ENCODE measurements around the gene SOX5.
"Not testable (repeated sequence)": the region's sequence is repeated elsewhere in the genome, so short reads cannot be mapped to it uniquely, and the experiment has no call there.

SOX5 gene

GRCh38 chr12:23534196-23534595 is 415.3 kb downstream of the SOX5 start:
- H3K4me3 ChIP-seq (ENCODE audit: low read depth, low read length) = no peak overlapping the region
- no peak for TF ChIP-seq CTCF (IDR thresholded peaks at IDR 0.05; ENCODE audit: low read depth, low read length)

GRCh38 chr12:23533699-23534098 is 415.8 kb downstream of the SOX5 start:
- TF ChIP-seq CTCF (IDR thresholded peaks at IDR 0.05; ENCODE audit: low read depth, low read length) = no peak

GRCh38 chr12:23533265-23533664 is 416.2 kb downstream of the SOX5 start:
- no peak for TF ChIP-seq CTCF (IDR thresholded peaks at IDR 0.05; ENCODE audit: low read depth, low read length)
- H3K4me3 ChIP-seq (ENCODE audit: low read depth, low read length) = no peak overlapping the region

More at GRCh38 chr12:23533699-23534098, 415.8 kb downstream of the SOX5 start:
- no peak overlapping the region for H3K4me3 ChIP-seq (ENCODE audit: low read depth, low read length)

- no peak for TF ChIP-seq CTCF (IDR thresholded peaks at IDR 0.05; ENCODE audit: low read depth, low read length)
- no peak overlapping the region for H3K4me3 ChIP-seq (ENCODE audit: low read depth, low read length)
Measured at GRCh38 chr12:23528316-23528715, 421.2 kb downstream of the SOX5 start.

- no peak overlapping the region for H3K4me3 ChIP-seq (ENCODE audit: low read depth, low read length)
- no peak for TF ChIP-seq CTCF (IDR thresholded peaks at IDR 0.05; ENCODE audit: low read depth, low read length)
Measured at GRCh38 chr12:23525450-23526072, 423.9 kb downstream of the SOX5 start.

- H3K4me3 ChIP-seq (ENCODE audit: low read depth, low read length) = no peak overlapping the region
- no peak for TF ChIP-seq CTCF (IDR thresholded peaks at IDR 0.05; ENCODE audit: low read depth, low read length)
Measured at GRCh38 chr12:23523339-23523738, 426.1 kb downstream of the SOX5 start.

GRCh38 chr12:23519444-23519843 is 430.0 kb downstream of the SOX5 start:
- not testable (repeated sequence) for H3K4me3 ChIP-seq (ENCODE audit: low read depth, low read length)

GRCh38 chr12:23515785-23516184 is 433.7 kb downstream of the SOX5 start:
- H3K4me3 ChIP-seq (ENCODE audit: low read depth, low read length) = not testable (repeated sequence)
